Activated CD8-positive, alpha-beta memory T cell treated with anti-CD3 and anti-CD28 coated beads, Interleukin-2, amount 50 U/mL, for 1 hour (primary cell): ENCODE results near the gene FRMD8.

Experiments used
- DNase-seq: peaks from one replicate; pipeline ENCODE4 v3.0.0-alpha.2; 2020; ENCODE audit errors: extremely low read depth

Gene FRMD8

DNA sequence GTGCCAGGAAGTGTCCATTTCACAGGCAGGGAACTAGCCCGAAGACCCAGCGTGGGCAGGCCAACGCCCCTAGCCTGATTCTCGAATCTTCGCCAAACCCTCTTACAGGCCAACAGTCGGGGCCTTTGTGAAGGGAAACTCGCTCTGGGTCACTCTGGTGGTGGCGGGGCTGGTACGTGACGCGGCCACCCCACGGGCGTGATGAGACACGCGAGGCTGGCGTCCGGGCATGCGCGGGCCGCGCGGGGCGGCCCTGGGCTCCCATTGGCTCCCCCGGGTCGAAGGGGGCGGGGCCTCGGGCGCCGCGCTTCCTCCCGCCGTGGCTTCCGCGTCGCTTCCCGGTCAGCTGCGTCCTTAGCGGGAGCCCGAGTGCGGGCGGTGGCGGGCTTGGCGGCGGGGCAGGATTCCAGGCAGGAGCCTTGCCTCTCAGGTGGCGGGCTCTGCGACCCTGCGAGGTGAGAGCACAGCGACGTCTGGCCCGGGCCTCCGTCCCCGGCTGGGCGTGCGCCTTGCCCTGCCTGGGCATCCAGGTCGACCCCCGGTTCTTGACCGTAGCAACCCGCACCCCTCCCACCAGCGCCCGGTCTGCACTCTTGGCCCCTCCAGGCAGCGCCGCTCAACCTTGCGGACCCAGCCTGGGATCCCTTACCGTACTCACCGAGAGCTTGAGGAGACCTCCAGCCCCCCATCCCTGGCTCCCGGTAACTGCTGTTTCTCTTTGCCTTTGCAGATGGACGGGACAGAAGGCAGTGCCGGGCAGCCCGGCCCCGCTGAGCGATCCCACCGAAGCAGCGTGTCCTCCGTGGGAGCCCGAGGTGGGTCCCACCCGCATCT is at the start of gene FRMD8:
TSS of gene FRMD8 (plus strand) at position 331 of the 834 bp plus-strand sequence. CDS start at position 731, 400 bp downstream.
- peak; percentile 57 for DNase-seq

GRCh38 chr11:65338676-65339075 is 47.8 kb upstream of the FRMD8 start:
- no peak for DNase-seq

DNA sequence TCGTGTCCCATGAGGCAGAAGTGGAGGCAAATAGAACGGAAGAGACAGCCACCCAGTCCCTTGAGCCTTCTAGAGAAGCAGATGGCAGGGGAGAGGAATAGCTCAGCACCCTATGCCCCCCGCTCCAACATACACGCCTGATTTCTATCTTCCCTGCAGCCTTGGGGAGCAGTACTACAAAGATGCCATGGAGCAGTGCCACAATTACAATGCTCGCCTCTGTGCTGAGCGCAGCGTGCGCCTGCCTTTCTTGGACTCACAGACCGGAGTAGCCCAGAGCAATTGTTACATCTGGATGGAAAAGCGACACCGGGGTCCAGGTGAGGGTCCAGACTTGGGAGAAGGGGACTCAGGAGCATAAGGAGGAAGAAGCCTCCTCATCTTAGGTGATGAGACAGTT is 46.2 kb upstream of the FRMD8 start:
- no peak for DNase-seq

DNA sequence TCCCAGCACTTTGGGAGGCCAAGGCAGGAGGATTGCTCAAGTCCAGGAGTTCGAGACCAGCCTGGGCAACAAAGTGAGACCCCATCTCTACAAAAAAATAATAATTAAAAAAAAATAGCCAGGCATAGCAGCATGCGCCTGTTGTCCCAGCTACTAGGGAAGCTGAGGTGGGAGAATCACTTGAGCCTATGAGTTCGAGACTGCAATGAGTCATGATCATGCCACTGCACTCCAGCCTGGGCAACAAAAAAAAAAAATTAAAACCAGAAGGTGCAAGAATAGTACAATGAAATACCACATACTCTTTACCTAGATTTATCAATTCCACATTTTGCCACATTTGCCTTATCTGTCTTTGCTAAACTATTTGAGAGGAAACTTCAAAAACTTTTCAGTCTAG is 44.6 kb upstream of the FRMD8 start:
- no peak for DNase-seq

DNA sequence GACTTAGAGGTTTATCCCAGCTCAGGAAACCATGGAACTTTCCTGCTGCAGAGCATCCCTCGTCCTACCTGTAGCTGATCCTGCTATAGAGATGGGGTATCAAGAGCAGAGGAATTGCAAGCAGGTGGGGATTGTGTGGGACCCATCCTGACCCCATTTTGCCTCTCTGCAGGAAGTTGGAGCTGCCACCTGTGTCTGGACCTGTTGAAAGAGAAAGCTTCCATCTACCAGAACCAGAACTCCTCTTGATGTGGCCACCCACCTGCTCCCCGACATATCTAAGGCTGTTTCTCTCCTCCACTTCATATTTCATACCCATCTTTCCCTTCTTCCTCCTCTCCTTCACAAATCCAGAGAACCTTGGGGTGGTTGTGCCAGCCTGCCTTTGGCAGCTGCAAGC is 34.9 kb upstream of the FRMD8 start:
- DNase-seq = no peak

GRCh38 chr11:65352783-65353182 is 33.7 kb upstream of the FRMD8 start:
- DNase-seq = no peak

DNA sequence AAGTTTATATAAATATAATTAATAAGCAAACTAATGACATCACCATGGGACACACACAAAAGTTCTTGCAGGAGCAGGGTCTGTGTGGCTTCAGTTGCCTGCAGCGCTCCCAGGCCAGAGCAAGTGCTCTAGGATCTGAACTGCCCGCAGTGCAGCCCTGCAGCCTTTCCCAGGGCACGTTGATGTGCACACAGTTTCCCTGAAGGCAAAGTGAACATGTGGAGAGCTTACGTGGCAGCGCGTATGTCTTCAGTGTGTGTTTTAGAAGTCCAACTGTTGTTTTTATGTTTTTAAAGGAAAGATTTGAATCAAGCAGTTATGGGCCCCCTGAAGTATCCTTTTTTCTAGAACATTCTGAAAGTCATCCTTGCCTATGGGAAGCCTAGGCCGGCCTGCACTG is 33.1 kb upstream of the FRMD8 start:
- DNase-seq = no peak

- DNase-seq = no peak
Measured at GRCh38 chr11:65353900-65354264, 32.6 kb upstream of the FRMD8 start.

- peak; percentile 90 for DNase-seq
Measured at GRCh38 chr11:65354265-65355012, 32.0 kb upstream of the FRMD8 start, which contains the start of gene TIGD3. TIGD3 (plus strand) TSS chr11:65354751; CDS start chr11:65355809, 1,058 bp downstream.

DNA sequence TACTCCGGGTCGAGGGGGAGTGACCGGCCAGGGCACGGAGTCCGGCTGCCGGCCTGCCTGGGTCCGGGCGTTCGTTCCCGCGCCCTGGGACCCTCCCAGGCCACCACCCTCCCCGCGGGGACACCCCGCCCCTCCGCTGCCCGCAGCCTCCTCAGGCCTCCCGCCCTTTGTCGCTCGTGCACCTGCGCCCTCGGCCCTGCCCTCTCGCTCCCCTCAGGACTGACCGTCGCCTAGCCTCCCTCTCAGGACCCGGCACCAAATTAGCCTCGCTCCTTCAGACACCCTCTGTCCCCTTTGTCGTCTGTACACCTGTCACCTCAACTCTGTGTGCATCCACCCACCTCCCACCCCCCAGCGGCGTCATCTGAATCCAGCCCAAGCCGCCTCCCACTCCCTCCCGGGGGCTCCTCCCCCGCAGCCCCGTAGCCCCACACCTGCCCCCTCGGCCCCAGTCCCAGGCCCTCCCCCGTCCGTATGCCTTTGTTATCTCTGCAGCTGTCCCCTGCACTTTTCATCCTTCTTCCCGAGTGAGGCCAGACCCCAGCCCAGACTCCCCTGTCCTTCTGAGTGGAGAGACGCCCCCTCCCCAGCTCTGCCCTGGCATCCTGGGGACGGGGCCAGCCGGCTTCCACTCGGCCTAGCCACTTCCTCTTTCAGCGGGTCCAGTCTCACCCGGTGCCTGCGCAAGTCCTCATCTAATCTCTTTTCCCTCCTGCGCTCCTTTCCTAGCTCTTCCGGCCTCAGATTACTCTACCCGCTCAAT is 31.2 kb upstream of the FRMD8 start:
- no peak for DNase-seq

GRCh38 chr11:65355776-65356393 is 30.6 kb upstream of the FRMD8 start:
- DNase-seq = no peak

- no peak for DNase-seq
Measured at GRCh38 chr11:65356394-65356972, 30.0 kb upstream of the FRMD8 start.

- DNase-seq = no peak
Measured at GRCh38 chr11:65357856-65358356, 28.5 kb upstream of the FRMD8 start.

- no peak for DNase-seq
Measured at GRCh38 chr11:65362320-65362931, 24.0 kb upstream of the FRMD8 start.

- no peak for DNase-seq
Measured at GRCh38 chr11:65362966-65363365, 23.5 kb upstream of the FRMD8 start.

DNA sequence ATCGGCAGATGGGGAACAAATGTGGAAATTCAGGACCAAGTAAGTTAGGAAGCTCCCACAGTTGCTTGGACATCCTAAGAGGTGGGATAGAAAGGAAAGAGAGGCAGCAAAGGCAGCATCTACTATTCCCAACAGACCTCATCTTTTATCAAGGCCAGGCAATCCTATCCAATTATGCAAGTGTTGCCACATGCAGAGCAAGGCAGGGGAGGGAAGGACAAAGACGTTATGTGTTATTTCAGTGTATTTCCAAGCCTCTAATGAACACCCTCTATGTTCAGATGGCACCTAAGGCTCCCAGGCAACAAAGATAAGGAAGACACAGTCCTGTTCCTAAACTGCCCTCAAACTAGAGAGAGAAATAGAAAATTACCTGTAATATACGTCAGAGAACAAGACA is 22.7 kb upstream of the FRMD8 start:
- no peak for DNase-seq

GRCh38 chr11:65366340-65366773 is 20.1 kb upstream of the FRMD8 start:
- no peak for DNase-seq

GRCh38 chr11:65370659-65371049 is 15.8 kb upstream of the FRMD8 start:
- DNase-seq = no peak

GRCh38 chr11:65373839-65374580 is 12.4 kb upstream of the FRMD8 start:
- no peak for DNase-seq

GRCh38 chr11:65375012-65375411 is 11.4 kb upstream of the FRMD8 start:
- no peak for DNase-seq
